ENCODE data around the gene FITM1.

Gene FITM1, protein sequence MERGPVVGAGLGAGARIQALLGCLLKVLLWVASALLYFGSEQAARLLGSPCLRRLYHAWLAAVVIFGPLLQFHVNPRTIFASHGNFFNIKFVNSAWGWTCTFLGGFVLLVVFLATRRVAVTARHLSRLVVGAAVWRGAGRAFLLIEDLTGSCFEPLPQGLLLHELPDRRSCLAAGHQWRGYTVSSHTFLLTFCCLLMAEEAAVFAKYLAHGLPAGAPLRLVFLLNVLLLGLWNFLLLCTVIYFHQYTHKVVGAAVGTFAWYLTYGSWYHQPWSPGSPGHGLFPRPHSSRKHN

DNA sequence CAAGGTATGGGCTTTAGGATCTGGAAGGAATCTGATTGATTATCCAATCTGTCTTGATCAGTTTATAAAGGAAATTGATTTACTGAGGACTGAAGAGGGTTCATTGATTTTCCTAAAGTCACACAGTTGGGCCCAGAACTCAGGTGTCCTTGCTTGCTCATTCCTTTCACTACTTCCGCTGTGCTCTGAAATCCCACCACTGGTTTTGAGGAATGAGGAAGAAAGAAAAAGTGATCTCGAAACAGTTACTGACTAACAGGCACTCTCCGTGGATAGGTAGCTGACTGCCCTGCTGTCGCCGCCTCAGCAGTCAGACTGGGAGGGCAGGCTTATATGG, at the start of gene FITM1:
Gene FITM1, plus strand, starts transcription at position 280 of the 337 bp plus-strand sequence. CDS start 905 bp downstream, outside the sequence.
- no peak for DNase-seq

DNA sequence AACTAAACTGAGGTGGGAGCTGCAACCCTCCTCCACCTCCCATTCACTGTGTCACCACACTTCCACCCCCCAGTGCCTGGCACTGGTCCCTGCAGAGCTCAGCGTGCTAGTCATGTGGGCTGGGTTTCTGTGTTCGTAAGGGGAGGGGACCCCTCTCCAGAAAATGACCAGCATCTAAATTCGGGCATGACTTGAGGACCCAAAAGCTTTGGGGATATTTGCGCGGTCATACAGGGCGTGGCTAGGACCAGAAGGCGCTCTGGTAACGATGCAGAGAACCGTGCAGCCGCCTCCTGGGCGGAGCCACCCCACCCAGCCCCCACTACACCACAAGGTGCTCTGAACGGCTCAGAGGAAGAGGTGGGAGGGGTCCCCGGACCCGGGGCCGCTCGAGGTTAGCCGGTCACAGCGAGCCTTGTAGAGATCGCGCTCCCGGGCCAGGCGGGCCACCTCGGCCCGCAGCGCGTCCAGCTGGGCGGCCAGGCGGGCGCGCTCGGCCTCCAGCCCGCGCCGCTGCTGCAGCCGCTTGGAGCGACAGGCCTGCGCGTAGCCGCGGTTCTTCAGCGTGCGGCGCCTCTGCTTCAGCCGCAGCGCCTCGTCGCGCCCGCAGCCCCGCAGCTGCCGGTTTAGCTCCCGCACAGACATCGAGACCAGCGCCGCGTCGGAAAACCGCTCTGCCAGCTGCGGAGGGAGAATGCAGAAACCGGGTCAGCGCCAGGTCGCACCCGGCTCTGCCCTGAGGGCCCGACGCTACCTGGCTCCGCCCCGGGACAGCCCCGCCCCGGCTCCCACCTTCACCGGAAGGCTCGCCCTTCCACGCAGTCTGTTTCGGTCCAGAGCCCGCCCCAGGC, 49.3 kb upstream of the FITM1 start:
- DNase-seq, result no peak

DNA sequence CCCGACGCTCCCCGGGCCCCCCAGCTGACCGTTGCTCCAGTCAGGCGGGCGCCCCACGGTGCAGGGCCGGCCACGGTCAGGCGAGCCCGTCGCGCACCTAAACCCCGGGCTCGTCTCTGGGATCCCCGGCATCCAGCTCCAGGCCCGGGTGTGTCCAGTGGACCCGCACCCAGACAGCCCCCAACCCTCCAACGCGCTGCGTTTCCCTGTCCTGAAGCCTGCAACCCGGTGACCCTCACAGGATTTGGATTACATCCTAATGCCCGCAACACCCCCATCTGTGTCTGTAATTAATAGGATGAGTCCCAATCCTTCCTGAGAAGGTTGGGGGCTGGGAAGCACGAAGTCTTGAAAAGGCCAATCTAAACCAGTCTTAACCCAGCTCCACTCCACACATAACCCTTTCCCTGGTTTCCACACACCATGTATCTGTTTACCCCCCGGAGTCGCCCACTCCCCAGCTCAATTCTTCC, 48.7 kb upstream of the FITM1 start:
- DNase-seq, result no peak

DNA sequence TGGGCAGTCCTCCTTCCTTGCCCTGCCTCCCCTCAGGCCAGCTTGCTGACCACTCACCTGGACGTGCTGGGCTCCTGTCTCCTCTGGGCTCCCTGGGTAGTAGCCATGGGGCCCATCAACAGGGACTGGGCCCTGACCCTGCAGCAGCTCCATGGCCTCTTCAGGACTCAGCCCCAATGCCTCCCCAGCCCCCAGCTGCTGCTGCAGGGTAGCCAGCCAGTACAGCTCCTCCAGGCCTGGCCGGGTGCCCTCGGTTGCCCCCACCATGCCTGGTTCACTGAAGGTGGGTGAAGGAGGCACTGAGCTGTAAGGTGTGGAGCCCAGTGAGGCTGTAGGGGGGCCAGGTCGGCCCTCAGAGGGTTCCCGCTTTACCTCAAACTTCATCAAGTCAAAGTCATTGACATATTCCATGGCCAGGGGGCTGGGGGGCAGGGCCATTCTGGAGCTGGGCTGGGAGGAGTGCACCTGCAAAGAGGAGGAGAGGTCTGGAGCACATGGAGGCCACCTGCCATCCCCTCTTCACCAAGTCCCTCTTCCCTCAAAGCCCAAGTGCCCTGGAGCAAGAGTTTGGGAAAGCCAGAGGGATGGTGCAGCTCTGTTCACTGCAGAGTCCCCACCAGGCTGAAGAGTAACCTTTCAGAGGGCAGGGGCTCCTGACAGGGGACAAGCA, 47.9 kb upstream of the FITM1 start:
- no peak for DNase-seq

DNA sequence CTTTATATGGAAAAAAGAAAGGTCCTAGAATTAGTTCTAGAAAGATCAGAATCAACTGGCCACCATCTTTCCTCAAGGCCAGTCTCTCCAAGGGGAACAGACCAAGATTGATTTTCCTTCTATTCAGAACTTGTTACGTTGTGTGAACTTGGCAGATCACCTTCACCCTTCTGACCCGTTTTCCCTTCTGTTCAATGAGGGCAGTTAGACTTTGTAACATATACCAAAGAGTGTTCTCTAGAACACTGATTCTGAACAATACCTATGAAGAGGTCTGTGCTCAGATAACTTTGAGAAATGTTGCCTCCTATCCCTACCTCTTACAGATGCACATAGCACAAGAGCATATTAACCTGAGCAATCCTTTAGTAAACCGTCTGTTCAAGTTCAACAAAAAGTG, 47.0 kb upstream of the FITM1 start:
- DNase-seq, result no peak

DNA sequence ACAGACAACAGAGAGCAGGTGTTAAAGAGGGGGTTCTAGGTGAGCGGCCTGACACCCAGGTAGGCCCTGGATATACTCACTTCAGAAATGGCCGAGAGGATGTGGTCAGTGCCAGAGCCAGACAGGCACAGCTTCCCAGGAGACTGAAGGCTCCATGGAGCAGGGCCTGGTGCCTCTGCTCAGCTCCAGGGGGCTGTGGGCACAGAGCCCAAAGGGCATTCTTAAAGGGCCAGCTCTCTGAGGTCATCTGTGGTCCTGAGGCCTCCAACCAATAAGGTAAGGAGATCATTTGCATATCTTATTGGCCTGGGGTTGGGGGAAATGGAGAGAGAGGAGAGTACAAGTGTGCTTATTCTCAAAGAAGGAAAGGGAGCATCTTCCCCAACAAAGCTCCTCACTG, 46.0 kb upstream of the FITM1 start:
- DNase-seq, result no peak

DNA sequence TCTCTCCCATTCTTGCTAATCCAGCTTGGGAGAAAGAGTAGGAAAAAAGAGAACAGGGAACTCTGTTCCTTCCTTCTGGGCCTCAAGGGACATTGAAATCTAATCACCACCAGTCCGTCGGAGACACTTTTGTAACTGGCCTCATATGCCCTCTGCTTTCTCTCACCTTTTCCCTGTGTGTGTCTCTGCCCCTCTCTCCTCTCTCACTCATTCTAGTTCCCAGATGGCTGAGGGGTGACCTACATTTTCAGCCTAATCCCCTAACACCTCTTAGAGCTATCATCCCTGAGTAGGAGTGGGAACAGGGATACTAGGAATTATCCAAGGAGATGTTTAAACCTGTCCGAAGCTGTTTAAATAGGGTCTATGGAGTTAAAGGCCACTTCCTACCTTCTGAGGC, 45.2 kb upstream of the FITM1 start:
- no peak for DNase-seq

DNA sequence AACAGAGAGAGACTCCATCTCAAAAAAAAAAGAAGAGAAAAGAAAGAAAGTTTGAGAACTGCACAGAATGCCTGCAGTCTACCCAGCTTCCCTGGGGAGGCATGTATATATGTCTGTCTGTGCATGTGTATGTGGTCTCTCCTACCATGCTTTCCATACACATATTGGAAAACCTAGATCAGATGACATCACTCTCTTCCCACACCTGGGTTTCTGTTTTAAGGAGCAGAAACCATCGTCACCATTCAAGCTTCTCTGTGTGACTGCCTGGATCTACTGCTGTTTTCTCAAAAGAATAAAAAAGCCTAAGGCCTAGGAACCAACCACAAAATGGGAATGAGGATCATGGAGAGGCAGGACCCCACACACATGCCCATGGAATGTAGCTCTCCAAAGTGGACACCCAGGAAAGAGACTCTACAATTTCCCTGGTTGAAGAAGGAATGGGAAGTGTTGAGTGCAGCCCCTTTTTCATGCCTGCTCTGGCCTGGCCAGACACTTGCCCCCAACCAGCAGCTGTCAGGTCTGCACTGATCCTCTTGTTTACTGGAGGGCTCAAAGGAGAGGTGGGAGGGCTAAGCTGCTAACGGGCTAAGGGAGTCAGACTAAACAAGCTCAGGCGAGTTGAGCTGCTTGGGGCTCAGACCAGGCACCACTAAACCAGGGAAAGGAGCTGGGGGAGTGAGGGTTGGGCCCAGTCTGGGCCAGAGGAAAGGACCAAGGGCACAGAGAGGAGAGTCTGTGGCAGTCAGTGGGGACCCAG, 44.1 kb upstream of the FITM1 start:
- no peak for DNase-seq

DNA sequence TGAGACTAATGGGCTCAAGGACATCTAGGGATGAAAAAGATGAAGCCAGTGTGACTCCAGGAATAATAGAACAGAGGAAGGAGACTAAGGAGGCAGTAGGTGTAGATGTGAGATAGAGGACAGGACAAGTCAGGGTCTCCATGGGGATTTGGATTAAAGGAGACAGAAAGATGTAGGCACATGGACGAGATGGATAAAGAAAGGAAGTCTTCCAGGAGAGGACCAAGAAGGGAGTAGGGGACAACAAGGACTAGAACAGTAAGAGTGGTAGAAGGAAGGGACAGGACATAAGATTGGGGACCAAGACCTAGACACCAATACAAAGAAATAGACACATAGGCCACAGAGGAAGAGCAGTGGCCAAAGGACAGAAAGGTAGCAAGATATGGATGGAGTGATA, 43.5 kb upstream of the FITM1 start:
- DNase-seq, result no peak

DNA sequence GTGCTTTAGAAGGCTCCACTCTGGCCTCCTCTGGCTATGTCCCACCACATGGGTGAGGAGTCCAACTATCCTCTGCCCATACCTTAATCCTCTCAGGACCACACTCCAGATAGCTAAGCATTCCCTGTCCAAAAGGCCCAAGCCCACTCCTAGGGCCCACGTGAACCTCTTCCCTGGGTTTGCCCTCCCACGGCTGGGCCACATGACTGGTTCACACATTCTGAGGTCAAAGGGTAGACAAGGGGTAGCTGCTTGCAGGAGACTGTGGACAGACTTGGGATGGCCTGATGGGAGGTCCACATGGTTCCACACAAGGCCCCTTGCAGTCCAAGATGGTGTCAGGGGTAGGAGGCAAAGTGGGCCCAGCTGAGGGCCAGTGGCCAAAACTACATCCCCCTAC, 42.4 kb upstream of the FITM1 start:
- no peak for DNase-seq

DNA sequence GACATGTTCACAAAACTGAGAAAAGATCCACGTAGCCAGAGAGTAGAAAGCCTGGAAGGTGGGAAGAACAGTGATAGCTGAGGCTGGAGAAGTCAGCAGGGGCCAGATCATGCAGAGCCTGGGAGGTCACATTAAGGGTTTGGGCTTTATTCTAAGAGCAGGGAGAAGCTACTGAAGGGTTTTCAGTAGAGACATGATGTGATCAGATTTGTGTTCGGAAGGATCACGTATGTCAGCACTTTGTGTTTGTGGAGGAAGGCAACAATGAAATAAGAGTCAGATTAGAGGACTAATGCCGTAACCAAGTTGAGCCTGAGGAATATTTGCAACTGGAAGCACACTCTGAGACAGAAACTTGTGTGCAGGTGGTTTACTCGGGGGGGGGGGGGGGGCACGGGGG, 40.6 kb upstream of the FITM1 start:
- DNase-seq, result no peak

DNA sequence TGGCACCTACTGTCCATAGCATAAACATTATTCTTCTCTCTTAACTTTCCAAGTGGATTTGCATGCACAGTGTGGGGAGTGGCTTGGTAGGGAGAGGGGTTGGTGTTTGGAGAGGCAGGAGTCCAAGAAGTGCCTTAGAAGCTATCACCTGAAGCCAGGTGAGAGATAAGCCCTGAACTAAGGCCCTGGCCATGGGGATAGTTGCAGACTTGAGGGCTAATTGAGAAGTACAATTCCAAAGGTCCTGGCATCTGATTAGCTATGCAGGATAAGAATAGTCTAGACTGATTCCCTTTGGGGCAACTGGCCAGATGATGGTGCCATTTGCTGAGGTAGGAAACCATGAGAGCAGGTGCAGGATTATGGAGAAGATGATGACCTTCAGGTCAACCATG, 38.4 kb upstream of the FITM1 start:
- DNase-seq, result no peak

DNA sequence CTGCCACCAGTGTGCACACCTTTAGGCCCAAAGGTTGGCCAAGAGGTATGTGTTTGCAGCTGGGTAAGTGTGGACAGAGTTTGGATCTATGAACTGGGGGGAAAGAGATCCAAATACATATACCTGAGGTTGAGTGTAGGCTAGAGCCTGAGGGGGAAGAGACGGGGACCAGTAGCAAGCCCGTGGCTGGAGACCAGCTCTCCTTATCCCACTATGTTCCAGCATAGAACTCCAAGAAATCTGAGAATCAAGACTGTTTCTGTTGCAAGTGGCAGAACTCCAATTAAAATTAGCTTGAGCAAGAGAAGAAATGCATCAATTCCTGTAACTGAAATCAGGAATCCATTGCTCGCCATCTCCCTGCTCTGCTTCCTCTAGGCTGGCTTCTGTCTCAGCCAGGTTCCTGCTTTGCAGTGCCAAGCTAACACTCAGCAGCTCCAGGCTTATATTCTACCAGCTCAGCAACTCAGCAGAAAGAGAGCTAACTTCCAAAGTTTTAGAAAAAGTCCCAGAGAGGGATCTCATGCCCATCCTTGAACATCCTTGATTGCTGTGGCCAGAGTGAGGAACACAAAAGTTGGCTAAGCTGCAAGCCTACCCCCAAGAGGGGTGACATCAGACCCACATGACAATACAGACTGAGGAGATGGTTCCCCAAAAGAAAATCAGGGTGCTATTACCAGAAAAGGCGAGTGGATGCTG, 37.8 kb upstream of the FITM1 start:
- DNase-seq, result no peak

DNA sequence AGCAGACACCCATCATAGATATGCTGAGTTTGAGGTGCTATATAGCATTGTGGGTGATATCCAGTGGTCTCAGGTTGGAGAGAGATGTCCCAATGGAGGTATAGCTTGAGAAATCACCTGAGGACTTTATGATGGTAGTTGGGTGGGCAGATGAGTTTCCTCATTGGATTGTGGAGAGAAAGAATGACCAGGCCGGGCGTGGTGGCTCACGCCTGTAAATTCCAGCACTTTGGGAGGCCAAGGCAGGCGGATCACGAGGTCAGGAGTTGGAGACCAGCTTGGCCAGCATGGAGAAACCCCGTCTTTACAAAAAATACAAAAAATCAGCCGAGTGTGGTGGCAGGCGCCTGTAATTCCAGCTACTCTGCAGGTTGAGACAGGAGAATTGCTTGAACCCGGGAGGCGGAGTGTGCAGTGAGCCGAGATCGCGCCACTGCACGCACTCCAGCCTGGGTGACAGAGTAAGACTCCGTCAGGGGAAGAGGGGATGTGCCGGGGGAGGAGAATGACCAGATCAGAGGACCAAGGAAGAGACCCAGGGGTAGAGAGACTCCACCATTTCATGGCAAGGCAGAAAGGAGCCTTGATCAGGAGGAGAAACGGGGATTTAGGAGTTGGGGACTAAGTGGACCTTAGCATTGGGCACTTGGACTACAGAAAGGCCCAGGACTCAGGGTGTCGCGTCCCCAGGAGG, 37.1 kb upstream of the FITM1 start:
- DNase-seq, result no peak

DNA sequence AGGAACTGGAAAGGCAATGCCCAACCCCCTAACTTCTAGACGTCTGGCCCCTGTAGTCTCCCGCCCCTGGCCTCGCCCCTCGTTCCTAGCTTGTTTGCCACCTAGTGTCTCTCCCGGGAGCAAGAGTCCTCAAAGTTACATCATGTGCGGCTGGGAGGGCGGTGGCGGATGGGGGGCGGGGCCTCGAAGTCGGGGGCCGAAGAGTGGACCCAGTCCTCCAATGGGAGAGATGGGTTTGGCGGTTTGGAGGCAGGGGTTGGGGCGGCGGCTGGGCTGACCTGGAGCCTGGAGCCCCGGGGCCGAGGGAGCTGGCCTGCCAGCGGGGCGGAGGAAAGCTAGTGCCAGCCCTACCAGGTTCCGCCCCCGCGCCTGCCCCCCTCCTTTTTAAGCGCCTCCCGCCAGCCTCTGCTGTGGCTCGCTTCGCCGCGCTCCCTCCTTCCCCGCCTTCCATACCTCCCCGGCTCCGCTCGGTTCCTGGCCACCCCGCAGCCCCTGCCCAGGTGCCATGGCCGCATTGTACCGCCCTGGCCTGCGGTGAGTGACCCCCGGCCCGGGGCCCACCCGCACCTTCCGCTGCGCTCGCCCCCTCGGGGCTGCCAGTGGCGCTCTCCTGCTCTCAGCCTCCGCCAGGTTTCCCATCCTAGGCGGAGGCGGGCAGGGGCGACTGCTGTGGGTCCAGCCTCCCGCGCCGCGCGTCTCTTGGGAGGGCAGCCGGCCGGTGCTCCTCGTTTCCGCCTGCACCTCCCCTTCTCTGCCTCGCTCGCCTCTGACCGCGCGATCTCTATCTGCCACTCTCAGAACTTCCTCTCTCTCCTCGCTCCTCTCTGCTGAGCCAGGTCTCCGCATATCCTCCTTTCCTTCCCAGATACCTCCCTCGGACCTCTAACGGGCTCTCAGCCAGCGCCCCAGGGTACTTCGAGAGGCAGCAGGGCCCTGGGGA, 36.3 kb upstream of the FITM1 start, which contains the start of gene PCK2:
Gene PCK2, plus strand, starts transcription at position 411 of the 940 bp plus-strand sequence. Its CDS starts 95 bp downstream, at position 506.
- peak; percentile 81 for DNase-seq

DNA sequence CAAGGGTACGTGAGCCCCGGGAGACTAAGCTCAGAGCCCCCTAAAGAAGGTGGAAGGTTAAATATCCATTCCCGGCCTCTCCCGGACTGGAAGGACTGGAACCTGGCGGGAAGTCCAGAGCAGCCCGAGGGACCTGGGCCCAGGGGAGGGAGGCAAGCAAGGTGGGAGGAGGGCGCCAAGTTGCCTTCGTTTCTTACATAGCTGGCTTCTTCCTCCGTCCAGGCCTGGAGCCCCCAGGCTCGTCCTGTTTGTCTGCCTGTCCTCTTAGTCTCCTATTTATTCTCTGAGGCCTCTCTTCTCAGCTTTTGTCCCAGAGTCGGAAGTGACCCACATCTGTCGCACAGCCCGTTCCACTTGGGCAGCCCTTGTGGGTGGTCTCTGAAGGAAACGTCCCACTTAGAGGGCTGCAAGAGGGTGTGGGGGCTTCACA, 35.6 kb upstream of the FITM1 start:
- DNase-seq, result no peak

DNA sequence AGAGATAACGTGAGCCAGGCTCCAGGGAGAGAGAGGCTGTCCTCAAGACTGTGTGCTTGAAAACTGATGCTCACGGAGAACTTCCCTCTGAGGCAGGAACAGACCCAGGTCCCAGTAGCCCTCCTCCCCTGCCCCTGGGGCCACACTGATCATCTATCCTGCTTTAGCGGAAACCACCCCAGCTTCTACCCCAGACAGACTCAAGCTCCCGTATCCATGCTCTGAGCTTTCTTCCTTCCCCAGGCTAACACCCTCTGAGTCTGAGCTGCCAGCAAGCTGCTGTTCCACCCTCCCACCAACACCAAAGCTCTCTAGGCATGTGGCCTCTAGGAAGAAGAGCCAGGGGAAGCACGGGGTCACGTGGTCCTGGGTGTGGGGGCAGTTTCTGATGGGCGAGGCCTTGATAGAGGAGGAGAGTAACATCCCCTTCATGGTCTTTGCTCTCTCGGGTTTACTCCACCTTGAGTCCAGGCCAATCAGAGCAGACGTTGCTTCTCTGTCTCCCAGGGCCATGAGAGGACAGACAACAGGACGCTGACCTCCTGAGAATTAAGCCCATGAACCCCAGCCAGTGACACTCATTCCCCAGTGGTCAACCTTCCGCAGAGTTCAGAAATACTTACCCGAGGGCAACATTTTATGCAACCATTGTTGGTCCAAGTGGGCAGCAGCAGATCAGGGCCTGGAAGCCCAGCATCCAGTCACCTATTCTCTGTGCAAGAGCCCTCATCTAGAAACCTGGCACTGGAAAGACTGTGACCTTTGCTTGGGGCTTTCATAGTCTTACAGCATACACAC, 35.0 kb upstream of the FITM1 start:
- no peak for DNase-seq

DNA sequence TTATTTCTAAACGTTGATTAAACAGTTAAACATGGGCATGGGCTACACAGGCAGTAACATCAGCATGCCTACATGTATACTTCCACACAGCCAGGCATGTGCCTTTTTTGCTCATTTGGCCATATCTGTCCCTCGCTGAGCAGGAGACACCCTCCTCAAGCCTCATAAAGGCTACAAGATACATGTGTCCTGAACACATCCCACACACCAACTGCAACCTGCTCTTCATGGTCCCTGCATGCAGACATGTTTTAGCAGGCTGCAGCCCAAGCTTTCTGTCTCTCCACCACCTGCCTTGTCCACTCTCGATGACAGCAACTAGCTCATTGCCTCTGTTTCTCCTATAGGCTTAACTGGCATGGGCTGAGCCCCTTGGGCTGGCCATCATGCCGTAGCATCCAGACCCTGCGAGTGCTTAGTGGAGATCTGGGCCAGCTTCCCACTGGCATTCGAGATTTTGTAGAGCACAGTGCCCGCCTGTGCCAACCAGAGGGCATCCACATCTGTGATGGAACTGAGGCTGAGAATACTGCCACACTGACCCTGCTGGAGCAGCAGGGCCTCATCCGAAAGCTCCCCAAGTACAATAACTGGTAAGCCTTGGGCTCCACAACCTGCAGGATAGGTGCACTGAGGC, 33.8 kb upstream of the FITM1 start:
- no peak for DNase-seq

All from NCI-H2029 (cell line).